ENCODE data around the gene GRID1.

GRID1 gene

GRCh38 chr10:85657476-85658113 is 709.0 kb downstream of the GRID1 start:
- no peak for DNase-seq

GRCh38 chr10:85655411-85655810 is 711.2 kb downstream of the GRID1 start:
- no peak for DNase-seq

GRCh38 chr10:85651497-85651882 is 715.1 kb downstream of the GRID1 start:
- DNase-seq: no peak

GRCh38 chr10:85650791-85651496 is 715.7 kb downstream of the GRID1 start:
- no peak for DNase-seq

GRCh38 chr10:85649461-85649860 is 717.1 kb downstream of the GRID1 start:
- DNase-seq: no peak

- no peak for DNase-seq
Observed at GRCh38 chr10:85648279-85648754, 718.3 kb downstream of the GRID1 start.

GRCh38 chr10:85647741-85648140 is 718.9 kb downstream of the GRID1 start:
- no peak for DNase-seq

- no peak for DNase-seq
Observed at GRCh38 chr10:85645926-85646711, 720.5 kb downstream of the GRID1 start.

- DNase-seq: no peak
Observed at GRCh38 chr10:85645053-85645452, 721.5 kb downstream of the GRID1 start.

GRCh38 chr10:85643845-85644525 is 722.6 kb downstream of the GRID1 start:
- DNase-seq: no peak

- no peak for DNase-seq
Observed at GRCh38 chr10:85643171-85643844, 723.3 kb downstream of the GRID1 start.

GRCh38 chr10:85642421-85643170 is 724.0 kb downstream of the GRID1 start:
- DNase-seq: no peak

GRCh38 chr10:85642082-85642420 is 724.5 kb downstream of the GRID1 start:
- DNase-seq: no peak

- no peak for DNase-seq
Observed at GRCh38 chr10:85641479-85642009, 725.1 kb downstream of the GRID1 start.

- DNase-seq: no peak
Observed at GRCh38 chr10:85638797-85639196, 727.8 kb downstream of the GRID1 start.

- no peak for DNase-seq
Observed at GRCh38 chr10:85635650-85636049, 730.9 kb downstream of the GRID1 start.

- DNase-seq: no peak
Observed at GRCh38 chr10:85624511-85624910, 742.1 kb downstream of the GRID1 start.

- DNase-seq: no peak
Observed at GRCh38 chr10:85623758-85624157, 742.8 kb downstream of the GRID1 start.

- no peak for DNase-seq
Observed at GRCh38 chr10:85623342-85623741, 743.3 kb downstream of the GRID1 start.

- no peak for DNase-seq
Observed at GRCh38 chr10:85622425-85622824, 744.2 kb downstream of the GRID1 start.

GRCh38 chr10:85621562-85621961 is 745.0 kb downstream of the GRID1 start:
- no peak for DNase-seq

- no peak for DNase-seq
Observed at GRCh38 chr10:85620807-85621206, 745.8 kb downstream of the GRID1 start.
